GM12873 (cell line): Measurements from ENCODE around the gene EGF.

Source experiments
- TF ChIP-seq, protein P1 (sequence below): IDR thresholded peaks from 2 replicates; pipeline ENCODE4 v1.5.1; 2012; ENCODE audit warnings: low read depth, mild to moderate bottlenecking, moderate library complexity, low read length, control low read depth; ENCODE audit not compliant: insufficient read depth; ENCODE audit errors: missing control alignments

The EGF gene

GRCh38 chr4:110010797-110011196 lies 98.1 kb downstream of the EGF start:
- TF ChIP-seq, protein P1, sequence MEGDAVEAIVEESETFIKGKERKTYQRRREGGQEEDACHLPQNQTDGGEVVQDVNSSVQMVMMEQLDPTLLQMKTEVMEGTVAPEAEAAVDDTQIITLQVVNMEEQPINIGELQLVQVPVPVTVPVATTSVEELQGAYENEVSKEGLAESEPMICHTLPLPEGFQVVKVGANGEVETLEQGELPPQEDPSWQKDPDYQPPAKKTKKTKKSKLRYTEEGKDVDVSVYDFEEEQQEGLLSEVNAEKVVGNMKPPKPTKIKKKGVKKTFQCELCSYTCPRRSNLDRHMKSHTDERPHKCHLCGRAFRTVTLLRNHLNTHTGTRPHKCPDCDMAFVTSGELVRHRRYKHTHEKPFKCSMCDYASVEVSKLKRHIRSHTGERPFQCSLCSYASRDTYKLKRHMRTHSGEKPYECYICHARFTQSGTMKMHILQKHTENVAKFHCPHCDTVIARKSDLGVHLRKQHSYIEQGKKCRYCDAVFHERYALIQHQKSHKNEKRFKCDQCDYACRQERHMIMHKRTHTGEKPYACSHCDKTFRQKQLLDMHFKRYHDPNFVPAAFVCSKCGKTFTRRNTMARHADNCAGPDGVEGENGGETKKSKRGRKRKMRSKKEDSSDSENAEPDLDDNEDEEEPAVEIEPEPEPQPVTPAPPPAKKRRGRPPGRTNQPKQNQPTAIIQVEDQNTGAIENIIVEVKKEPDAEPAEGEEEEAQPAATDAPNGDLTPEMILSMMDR, result no peak

GRCh38 chr4:110012917-110013316 lies 100.2 kb downstream of the EGF start:
- TF ChIP-seq, protein P1, result no peak

- TF ChIP-seq, protein P1, result no peak
Measured at GRCh38 chr4:110014233-110014632, 101.5 kb downstream of the EGF start.

GRCh38 chr4:110019153-110019552 lies 106.5 kb downstream of the EGF start:
- TF ChIP-seq, protein P1, result no peak

- TF ChIP-seq, protein P1, result no peak
Measured at GRCh38 chr4:110020139-110020538, 107.5 kb downstream of the EGF start.

- TF ChIP-seq, protein P1, result no peak
Measured at GRCh38 chr4:110020646-110021443, 108.2 kb downstream of the EGF start.

GRCh38 chr4:110022457-110022856 lies 109.8 kb downstream of the EGF start:
- TF ChIP-seq, protein P1, result no peak
